Adrenal gland (tissue), 12 donors: ENCODE measurements around the gene CCDC152. TPM values are rescaled to one million over a fixed set of nuclear protein-coding genes. Genes with fewer than 3 reads are reported as not detected.

Source experiments
- DNase-seq, 7 donors: peaks; one replicate each; pipeline ENCODE4 v3.0.0-alpha.2; 2019 to 2020
- H3K27ac ChIP-seq, 5 donors: fragments of 200-600 bp; sonication (generic) in 4 of 5; 1 replicate in 3 of 5; 2 replicates in 2 of 5; pipeline versions ENCODE4 v1.5.1 to v1.8.0; 2016 to 2020; ENCODE audit warnings: mild to moderate bottlenecking in 1 of 5
- H3K27me3 ChIP-seq: fragments of 200-600 bp; 2 replicates; pipeline ENCODE4 v1.8.0; 2021
- H3K36me3 ChIP-seq, 2 donors: fragments of 200-600 bp; replicated peaks in 1 of 2; 1 replicate in 1 of 2; 2 replicates in 1 of 2; pipeline versions ENCODE4 v1.5.1 to v1.8.0; 2018 to 2022
- H3K4me1 ChIP-seq, 2 donors: fragments of 200-600 bp; replicated peaks in 1 of 2; 1 replicate in 1 of 2; 2 replicates in 1 of 2; pipeline versions ENCODE4 v1.5.1 to v1.8.0; 2018 to 2021
- H3K4me3 ChIP-seq, 4 donors: fragments of 200-600 bp; sonication (generic) in 3 of 4; one replicate each; pipeline ENCODE4 v1.5.1; 2016 to 2018
- H3K9me3 ChIP-seq, 3 donors: fragments of 200-600 bp; sonication (generic) in 1 of 3; replicated peaks in 1 of 3; 1 replicate in 2 of 3; 2 replicates in 1 of 3; pipeline versions ENCODE4 v1.5.1 to v1.8.0; 2016 to 2021
- CTCF ChIP-seq, 6 experiments: fragments of 450-650 bp in 4 of 6; fragments of 200-600 bp in 2 of 6; sonication (generic) in 1 of 6; IDR thresholded peaks; 1 replicate in 5 of 6; 2 replicates in 1 of 6; pipeline versions ENCODE4 v1.5.1 to v1.8.0; 2016 to 2021; ENCODE audit warnings: antibody characterized with exemption in 6 of 6, mild to moderate bottlenecking in 2 of 6, moderate library complexity in 1 of 6
- POLR2A ChIP-seq, 2 donors: fragments of 450-650 bp; IDR thresholded peaks; one replicate each; pipeline ENCODE4 v1.6.1; 2017; ENCODE audit warnings: antibody characterized with exemption in 2 of 2, mild to moderate bottlenecking in 2 of 2, moderate library complexity in 1 of 2
- WGBS, 4 donors: extraction: QIAGEN DNeasy Blood & Tissue Kit in 2 of 4; methylation state at CpG; one replicate each; pipeline versions ENCODE4 v1.1.5 to v1.1.7; 2013 to 2017; 5-methylcytosine and 5-hydroxymethylcytosine counted together
- intact Hi-C, 2 donors: fragments of 100-400 bp; cut with DNase I; formaldehyde crosslinking; loops; one replicate each; pipeline versions ENCODE4 v1.14.1 to v1.15.0; 2022 to 2023
- polyA plus RNA-seq, 3 donors: library from polyadenylated mRNA; stranded (reverse); fragments of 200-250 nt in 2 of 3; fragments of 350-450 nt in 1 of 3; fragmentation: Illumina TruSeq in 1 of 3; extraction: RNeasy Lipid Tissue Mini Kit (QIAGEN cat#74804) in 1 of 3; gene quantifications; one replicate each; pipeline ENCODE4 v1.2.3, GENCODE V29; 2013 to 2014
- total RNA-seq, 9 donors: library from RNA; depleted of rRNA in 4 of 9; stranded (reverse); fragments of >200 nt in 4 of 9; fragments of 120-200 nt in 1 of 9; fragmentation: NEBNext Ultra II Directional in 1 of 9; extraction: Animal tissue kit (Norgen Biotek cat#: 25700) in 1 of 9; gene quantifications; one replicate each; pipeline versions ENCODE4 v1.1.0 to v1.2.4, GENCODE V29; 2013 to 2023
- donor health status: healthy with polysubstance abuse.
- donor health status: Bipolar disorder and iron deficiency.
- donor health status: DM: yes; HTN: yes; CAD: no.
- donor health status: DM: no; HTN: no; CAD: no.
- donor health status: DM: no; HTN: no; CAD: no.
- donor health status: DM: yes; HTN: yes; CAD: no.

CCDC152 gene
- total and polyA plus RNA-seq, 12 donors: 0.26 to 1.9 (median 0.72) TPM; not detected in 1

GRCh38 chr5:42806701-42807262 is 50.2 kb downstream of the CCDC152 start:
- DNase-seq: no peak

GRCh38 chr5:42807722-42808447 is 51.3 kb downstream of the CCDC152 start:
- peak overlapping the region in 1 of 5 donors; percentile 79 for H3K27ac ChIP-seq

More at GRCh38 chr5:42806701-42807262, 50.2 kb downstream of the CCDC152 start:
- intact Hi-C loops: no loop called here
- H3K27ac ChIP-seq: no peak overlapping the region
- peak overlapping the region in 1 of 4 donors; percentile 79 for H3K4me3 ChIP-seq
- no peaks in the 10 kb centered on the region for H3K9me3 ChIP-seq
- 86 to 91% (median 88%) methylated on average over 3 of the region's 3 CpGs for WGBS, 4 donors
- H3K27me3 ChIP-seq: no peaks in the 10 kb centered on the region
- H3K36me3 ChIP-seq: peaks cover 0 to 52% of the 10 kb centered on the region in 2 donors
- TF ChIP-seq POLR2A (IDR thresholded peaks at IDR 0.05) (no peak), CTCF (IDR thresholded peaks at IDR 0.05) (no peak)
- peaks cover 8 to 30% of the 10 kb centered on the region in 2 donors for H3K4me1 ChIP-seq

GRCh38 chr5:42808888-42809611 is 52.4 kb downstream of the CCDC152 start:
- peaks cover 0 to 29% of the 10 kb centered on the region in 2 donors for H3K36me3 ChIP-seq
- H3K27me3 ChIP-seq: no peaks in the 10 kb centered on the region
- DNase-seq: no peak
- peak overlapping the region in 2 of 4 donors; percentile 14 to 79 for H3K4me3 ChIP-seq
- intact Hi-C loops: no loop called here
- 64 to 77% (median 67%) methylated on average over 4 of the region's 4 CpGs for WGBS, 4 donors
- peak overlapping the region in 1 of 5 donors; percentile 79 for H3K27ac ChIP-seq
- no peaks in the 10 kb centered on the region for H3K9me3 ChIP-seq
- TF ChIP-seq POLR2A (IDR thresholded peaks at IDR 0.05) (no peak), CTCF (IDR thresholded peaks at IDR 0.05) (no peak)
- peaks cover 14 to 40% of the 10 kb centered on the region in 2 donors for H3K4me1 ChIP-seq

More at GRCh38 chr5:42807722-42808447, 51.3 kb downstream of the CCDC152 start:
- no peak for TF ChIP-seq CTCF (IDR thresholded peaks at IDR 0.05)
- TF ChIP-seq POLR2A (IDR thresholded peaks at IDR 0.05): peak in 1 of 2 donors; percentile 10
- intact Hi-C loops: no loop called here
- DNase-seq: peak in 3 of 7 donors; percentile 18 to 37 (median 20)
- WGBS, 4 donors: 60 to 67% (median 64%) methylated on average over 2 of the region's 2 CpGs
- H3K4me3 ChIP-seq: peak overlapping the region in 1 of 4 donors; percentile 79
- H3K4me1 ChIP-seq: peaks cover 14 to 39% of the 10 kb centered on the region in 2 donors
- no peaks in the 10 kb centered on the region for H3K27me3 ChIP-seq
- H3K36me3 ChIP-seq: peaks cover 0 to 41% of the 10 kb centered on the region in 2 donors
- H3K9me3 ChIP-seq: no peaks in the 10 kb centered on the region
